GM12878 (cell line): ENCODE data around the gene KCNK13. TPM values are rescaled to one million over a fixed set of nuclear protein-coding genes. Genes with fewer than 3 reads are reported as not detected.

Experiments used
- ATAC-seq: fragments of 200-7000 bp; cut with Tn5 transposase; 3 replicates; pipeline ENCODE4 v1.9.1; 2020; ENCODE audit warnings: mild to moderate bottlenecking, moderate library complexity
- BruUV-seq: library from RNA; stranded (reverse); fragments of 400-500 nt; replicated peaks from 2 replicates; lab custom pipeline; 2021; lab: Mats Ljungman, UMichigan
- CTCF ChIA-PET: fragments of 300-600 bp; sonication (Branson Sonifier 250); formaldehyde crosslinking; extraction: SDS; loops from one replicate; lab custom pipeline; 2021; ENCODE audit warnings: inconsistent platforms; lab: Yijun Ruan, JAX
- POLR2A ChIA-PET: fragments of 350-600 bp; formaldehyde crosslinking; extraction: SDS; loops from one replicate; lab custom pipeline; 2021; ENCODE audit warnings: inconsistent platforms; lab: Charles Lee
- RAD21 ChIA-PET: fragments of 300-600 bp; sonication (Branson Sonifier 250); formaldehyde crosslinking; loops from one replicate; lab custom pipeline; 2023; ENCODE audit warnings: antibody characterized with exemption; ENCODE audit not compliant: unreplicated experiment; lab: Charles Lee
- SMC1A ChIA-PET: fragments of 300-600 bp; sonication (Branson Sonifier 250); formaldehyde crosslinking; loops from one replicate; lab custom pipeline; 2023; ENCODE audit not compliant: unreplicated experiment, uncharacterized antibody; lab: Charles Lee
- DNase-seq: peaks from one replicate; pipeline ENCODE4 v3.0.0-alpha.2; 2011; ENCODE audit warnings: low read depth, low spot score
- FAIRE-seq: peaks from 3 replicates; lab custom pipeline; 2011; peaks lifted over from hg19 to GRCh38; lab: Jason Lieb, UNC
- H2AFZ ChIP-seq: 2 replicates; pipeline ENCODE4 v1.6.0; 2011; ENCODE audit warnings: low read depth, low read length, control low read depth; ENCODE audit not compliant: control insufficient read depth
- H3K27ac ChIP-seq: 2 replicates; pipeline ENCODE4 v1.5.1; 2011; ENCODE audit warnings: control low read depth; ENCODE audit not compliant: control insufficient read depth, insufficient read depth
- H3K27me3 ChIP-seq, 2 experiments: replicated peaks in 1 of 2; 2 replicates each; pipeline versions ENCODE4 v1.6.0 to v1.6.1; 2011; ENCODE audit warnings: low read length in 1 of 2; ENCODE audit not compliant: control insufficient read depth in 2 of 2, insufficient read depth in 2 of 2
- H3K36me3 ChIP-seq, 2 experiments: 2 replicates each; pipeline ENCODE4 v1.5.1; 2011; ENCODE audit warnings: low read length in 1 of 2; ENCODE audit not compliant: control insufficient read depth in 2 of 2, insufficient read depth in 2 of 2
- H3K4me1 ChIP-seq: 2 replicates; pipeline ENCODE4 v1.6.1; 2011; ENCODE audit warnings: mild to moderate bottlenecking, low read length, moderate library complexity, mixed read lengths; ENCODE audit not compliant: control insufficient read depth, insufficient read depth
- H3K4me2 ChIP-seq: 2 replicates; pipeline ENCODE4 v1.6.0; 2011; ENCODE audit warnings: control low read depth; ENCODE audit not compliant: control insufficient read depth, insufficient read depth
- H3K4me3 ChIP-seq: fragments of 200-600 bp; sonication (generic); 2 replicates; pipeline ENCODE4 v1.5.1; 2016
- H3K79me2 ChIP-seq: 2 replicates; pipeline ENCODE4 v1.6.0; 2011; ENCODE audit warnings: low read length; ENCODE audit not compliant: control insufficient read depth, insufficient read depth
- H3K9ac ChIP-seq: 2 replicates; pipeline ENCODE4 v1.8.0; 2011; ENCODE audit warnings: low read length, control low read depth, mixed read lengths; ENCODE audit not compliant: control insufficient read depth, insufficient read depth
- H3K9me3 ChIP-seq: replicated peaks from 3 replicates; pipeline ENCODE4 v1.5.1; 2011; ENCODE audit warnings: mild to moderate bottlenecking, low read length; ENCODE audit not compliant: control insufficient read depth, insufficient read depth
- H4K20me1 ChIP-seq: 2 replicates; pipeline ENCODE4 v1.6.0; 2011; ENCODE audit not compliant: control insufficient read depth, insufficient read depth
- BCL11A ChIP-seq: IDR thresholded peaks from 2 replicates; pipeline ENCODE4 v1.6.1; 2011; ENCODE audit warnings: low read depth, low read length
- BHLHE40 ChIP-seq, 2 experiments: fragments of 450-650 bp in 1 of 2; IDR thresholded peaks; 2 replicates each; pipeline ENCODE4 v1.6.1; 2011 to 2017; ENCODE audit warnings: low read depth in 2 of 2, borderline replicate concordance in 1 of 2, improper control_type of control experiment in 1 of 2, low read length in 1 of 2, mild to moderate bottlenecking in 1 of 2
- CBX3 ChIP-seq: fragments of 200-600 bp; sonication (generic); IDR thresholded peaks from 2 replicates; pipeline ENCODE4 v1.6.1; 2016; ENCODE audit warnings: low read depth, borderline replicate concordance
- EED ChIP-seq: sonication (generic); IDR thresholded peaks from 2 replicates; pipeline ENCODE4 v1.6.1; 2016; ENCODE audit warnings: antibody characterized with exemption, low read depth
- HCFC1 ChIP-seq: fragments of 150-350 bp; IDR thresholded peaks from 2 replicates; pipeline ENCODE4 v1.6.1; 2014; ENCODE audit warnings: low read length
- MYC ChIP-seq: IDR thresholded peaks from 2 replicates; pipeline ENCODE4 v1.6.1; 2011; ENCODE audit warnings: mild to moderate bottlenecking, low read length, moderate library complexity, inconsistent platforms; ENCODE audit not compliant: insufficient read depth, insufficient replicate concordance, insufficient read length, severe bottlenecking
- PAX5 ChIP-seq: IDR thresholded peaks from 2 replicates; pipeline ENCODE4 v1.6.1; 2011; ENCODE audit warnings: low read depth, low read length, borderline replicate concordance
- POLR2AphosphoS5 ChIP-seq: IDR thresholded peaks from 2 replicates; pipeline ENCODE4 v1.6.1; 2011; ENCODE audit warnings: mild to moderate bottlenecking, low read length, inconsistent platforms
- SIN3A ChIP-seq: IDR thresholded peaks from 2 replicates; pipeline ENCODE4 v1.6.1; 2012; ENCODE audit warnings: low read depth, low read length, improper control_type of control experiment
- SPI1 ChIP-seq: IDR thresholded peaks from 2 replicates; pipeline ENCODE4 v1.6.1; 2011; ENCODE audit warnings: low read depth, mild to moderate bottlenecking, low read length, moderate library complexity, borderline replicate concordance; ENCODE audit not compliant: insufficient read depth
- ZBTB33 ChIP-seq: fragments of 450-650 bp; IDR thresholded peaks from 2 replicates; pipeline ENCODE4 v1.6.1; 2017; ENCODE audit warnings: mild to moderate bottlenecking
- ZBTB4 ChIP-seq: fragments of 450-650 bp; formaldehyde crosslinking; IDR thresholded peaks from 2 replicates; pipeline ENCODE4 v1.4.0; 2022; ENCODE audit warnings: mild to moderate bottlenecking, moderate library complexity
- WGBS: methylation state at CpG from one replicate; pipeline ENCODE4 v1.1.6; 2016; ENCODE audit warnings: low lambda C conversion rate; ENCODE audit not compliant: insufficient replicate concordance, insufficient coverage; ENCODE audit errors: missing lambda C conversion rate; 5-methylcytosine and 5-hydroxymethylcytosine counted together
- in situ Hi-C: fragments of 300-500 bp; cut with MboI; formaldehyde crosslinking; loops from 9 replicates; pipeline ENCODE4 v1.14.3; 2018; ENCODE audit warnings: mixed read lengths
- intact Hi-C: fragments of 100-400 bp; cut with micrococcal nuclease; formaldehyde crosslinking; loops from one replicate; pipeline ENCODE4 v1.14.2; 2022; ENCODE audit not compliant: unreplicated experiment
- polyA plus RNA-seq, 11 experiments: library from polyadenylated mRNA; depleted of rRNA in 4 of 11; unstranded in 6 of 11; stranded (reverse) in 5 of 11; fragments of >200 nt; fragmentation: Nextera tagmentation in 4 of 11; fragmentation: Illumina TruSeq in 1 of 11; extraction: Ambion mirVana in 4 of 11; extraction: Trizol in 1 of 11; gene quantifications; 1 replicate in 1 of 11; 2 replicates in 10 of 11; pipeline versions ENCODE4 v1.2.1 to v1.2.3, GENCODE V29; 2011 to 2016; ENCODE audit warnings: inconsistent platforms in 2 of 11, missing spikeins in 2 of 11, low read depth in 1 of 11
- total RNA-seq, 4 experiments: library from RNA; depleted of rRNA in 3 of 4; stranded (reverse); fragments of >200 nt in 3 of 4; fragmentation: Illumina TruSeq in 1 of 4; extraction: Trizol in 1 of 4; gene quantifications; 2 replicates each; pipeline versions ENCODE4 v1.2.1 to v1.2.3, GENCODE V29; 2013 to 2021
- TF ChIP-seq, protein P1 (sequence below): fragments of 450-650 bp; formaldehyde crosslinking; IDR thresholded peaks from 2 replicates; pipeline ENCODE4 v1.4.0; 2020; ENCODE audit warnings: mild to moderate bottlenecking, moderate library complexity
- TF ChIP-seq, protein P2 (sequence below): IDR thresholded peaks from 2 replicates; pipeline ENCODE4 v1.6.1; 2011; ENCODE audit warnings: borderline replicate concordance, low read depth, mild to moderate bottlenecking, moderate library complexity, low read length; ENCODE audit not compliant: insufficient read depth, poor library complexity, severe bottlenecking

Gene KCNK13
- total and polyA plus RNA-seq, 10 of the 15 experiments (the other 5 are each of a cell fraction or from before 2014, with no cell fraction given): not detected

GRCh38 chr14:90201344-90201743 lies 139.6 kb downstream of the KCNK13 start:
- DNase-seq (no peak), FAIRE-seq (no peak), ATAC-seq (no peak)
- ChIA-PET RAD21 (no interaction called here), POLR2A (no interaction called here), CTCF (interaction anchor here (1.8 kb wide), 1 partner anchor 34 kb away, joined by 3 read pairs; no protein-coding TSS in a partner anchor), SMC1A (no interaction called here)
- Histone ChIP-seq H3K4me2 (no peak overlapping the region), H2AFZ (no peak overlapping the region), H3K27ac (no peak overlapping the region), H3K4me1 (no peaks in the 10 kb centered on the region), H3K27me3 (no peaks in the 10 kb centered on the region), H3K36me3 (no peaks in the 10 kb centered on the region), H3K9me3 (no peaks in the 10 kb centered on the region; the same call in 2 of the 3 replicates), H4K20me1 (no peaks in the 10 kb centered on the region), H3K9ac (no peak overlapping the region), H3K4me3 (no peak overlapping the region), H3K79me2 (no peaks in the 10 kb centered on the region)
- in situ Hi-C loops (no loop called here), intact Hi-C loops (no loop called here)
- 0% methylated on average over 2 of the region's 2 CpGs for WGBS
- no TSS peak for BruUV-seq
- no peak for TF ChIP-seq POLR2AphosphoS5
- TF ChIP-seq ZBTB4 (CRISPR knock-in tag): no peak
- TF ChIP-seq MYC: no peak
- no peak for TF ChIP-seq BCL11A
- no peak for TF ChIP-seq SPI1
- no peak for TF ChIP-seq ZBTB33
- TF ChIP-seq, protein P1, sequence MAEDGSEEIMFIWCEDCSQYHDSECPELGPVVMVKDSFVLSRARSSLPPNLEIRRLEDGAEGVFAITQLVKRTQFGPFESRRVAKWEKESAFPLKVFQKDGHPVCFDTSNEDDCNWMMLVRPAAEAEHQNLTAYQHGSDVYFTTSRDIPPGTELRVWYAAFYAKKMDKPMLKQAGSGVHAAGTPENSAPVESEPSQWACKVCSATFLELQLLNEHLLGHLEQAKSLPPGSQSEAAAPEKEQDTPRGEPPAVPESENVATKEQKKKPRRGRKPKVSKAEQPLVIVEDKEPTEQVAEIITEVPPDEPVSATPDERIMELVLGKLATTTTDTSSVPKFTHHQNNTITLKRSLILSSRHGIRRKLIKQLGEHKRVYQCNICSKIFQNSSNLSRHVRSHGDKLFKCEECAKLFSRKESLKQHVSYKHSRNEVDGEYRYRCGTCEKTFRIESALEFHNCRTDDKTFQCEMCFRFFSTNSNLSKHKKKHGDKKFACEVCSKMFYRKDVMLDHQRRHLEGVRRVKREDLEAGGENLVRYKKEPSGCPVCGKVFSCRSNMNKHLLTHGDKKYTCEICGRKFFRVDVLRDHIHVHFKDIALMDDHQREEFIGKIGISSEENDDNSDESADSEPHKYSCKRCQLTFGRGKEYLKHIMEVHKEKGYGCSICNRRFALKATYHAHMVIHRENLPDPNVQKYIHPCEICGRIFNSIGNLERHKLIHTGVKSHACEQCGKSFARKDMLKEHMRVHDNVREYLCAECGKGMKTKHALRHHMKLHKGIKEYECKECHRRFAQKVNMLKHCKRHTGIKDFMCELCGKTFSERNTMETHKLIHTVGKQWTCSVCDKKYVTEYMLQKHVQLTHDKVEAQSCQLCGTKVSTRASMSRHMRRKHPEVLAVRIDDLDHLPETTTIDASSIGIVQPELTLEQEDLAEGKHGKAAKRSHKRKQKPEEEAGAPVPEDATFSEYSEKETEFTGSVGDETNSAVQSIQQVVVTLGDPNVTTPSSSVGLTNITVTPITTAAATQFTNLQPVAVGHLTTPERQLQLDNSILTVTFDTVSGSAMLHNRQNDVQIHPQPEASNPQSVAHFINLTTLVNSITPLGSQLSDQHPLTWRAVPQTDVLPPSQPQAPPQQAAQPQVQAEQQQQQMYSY: no peak
- TF ChIP-seq CBX3: no peak
- TF ChIP-seq EED: no peak
- no peak for TF ChIP-seq PAX5
- no peak for TF ChIP-seq SIN3A
- TF ChIP-seq HCFC1: no peak
- TF ChIP-seq BHLHE40 (IDR thresholded peaks at IDR 0.05; ENCODE audit: borderline replicate concordance in 1 of 2, low read depth in 2 of 2, low read length in 1 of 2): no peak
- TF ChIP-seq, protein P2, sequence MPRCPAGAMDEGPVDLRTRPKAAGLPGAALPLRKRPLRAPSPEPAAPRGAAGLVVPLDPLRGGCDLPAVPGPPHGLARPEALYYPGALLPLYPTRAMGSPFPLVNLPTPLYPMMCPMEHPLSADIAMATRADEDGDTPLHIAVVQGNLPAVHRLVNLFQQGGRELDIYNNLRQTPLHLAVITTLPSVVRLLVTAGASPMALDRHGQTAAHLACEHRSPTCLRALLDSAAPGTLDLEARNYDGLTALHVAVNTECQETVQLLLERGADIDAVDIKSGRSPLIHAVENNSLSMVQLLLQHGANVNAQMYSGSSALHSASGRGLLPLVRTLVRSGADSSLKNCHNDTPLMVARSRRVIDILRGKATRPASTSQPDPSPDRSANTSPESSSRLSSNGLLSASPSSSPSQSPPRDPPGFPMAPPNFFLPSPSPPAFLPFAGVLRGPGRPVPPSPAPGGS: no peak
